Vagina (tissue), 2 donors: ENCODE data around the gene STEAP1B.

Source experiments
- POLR2A ChIP-seq, 2 donors: fragments of 450-650 bp; IDR thresholded peaks; one replicate each; pipeline ENCODE4 v1.6.1; 2017; ENCODE audit warnings: antibody characterized with exemption in 2 of 2, mild to moderate bottlenecking in 2 of 2, moderate library complexity in 2 of 2
- POLR2AphosphoS5 ChIP-seq, 2 donors: sonication (generic); formaldehyde crosslinking; IDR thresholded peaks; one replicate each; pipeline ENCODE4 v1.9.0; 2017; ENCODE audit warnings: antibody characterized with exemption in 2 of 2, mild to moderate bottlenecking in 2 of 2, low read depth in 1 of 2; ENCODE audit not compliant: insufficient read depth in 1 of 2
- TF ChIP-seq, protein P1 (sequence below), 3 experiments: fragments of 450-650 bp in 2 of 3; fragments of 200-600 bp in 1 of 3; sonication (generic) in 1 of 3; IDR thresholded peaks; one replicate each; pipeline ENCODE4 v1.5.1; 2017 to 2019; ENCODE audit warnings: antibody characterized with exemption in 3 of 3, mild to moderate bottlenecking in 2 of 3, moderate library complexity in 2 of 3

DNA sequence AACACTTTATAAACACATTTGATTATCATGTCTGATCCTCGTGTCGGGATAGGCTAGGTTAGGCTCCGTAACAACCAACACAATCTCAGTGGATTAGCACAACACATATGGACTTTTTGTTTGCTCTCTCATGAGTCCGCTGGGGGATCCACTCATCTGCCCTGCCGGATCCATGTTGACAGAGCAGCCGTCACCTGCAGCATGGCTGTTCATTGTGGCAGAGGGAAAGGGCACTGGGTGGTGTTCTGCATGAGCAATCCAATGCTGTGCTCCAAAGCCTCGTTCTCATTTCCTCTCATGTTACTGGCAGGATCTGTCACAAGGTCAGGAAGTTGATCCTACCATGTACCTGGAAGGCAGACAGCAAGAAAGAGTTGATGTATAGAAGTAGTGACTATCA, 80.5 kb downstream of the STEAP1B start:
- TF ChIP-seq, protein P1, sequence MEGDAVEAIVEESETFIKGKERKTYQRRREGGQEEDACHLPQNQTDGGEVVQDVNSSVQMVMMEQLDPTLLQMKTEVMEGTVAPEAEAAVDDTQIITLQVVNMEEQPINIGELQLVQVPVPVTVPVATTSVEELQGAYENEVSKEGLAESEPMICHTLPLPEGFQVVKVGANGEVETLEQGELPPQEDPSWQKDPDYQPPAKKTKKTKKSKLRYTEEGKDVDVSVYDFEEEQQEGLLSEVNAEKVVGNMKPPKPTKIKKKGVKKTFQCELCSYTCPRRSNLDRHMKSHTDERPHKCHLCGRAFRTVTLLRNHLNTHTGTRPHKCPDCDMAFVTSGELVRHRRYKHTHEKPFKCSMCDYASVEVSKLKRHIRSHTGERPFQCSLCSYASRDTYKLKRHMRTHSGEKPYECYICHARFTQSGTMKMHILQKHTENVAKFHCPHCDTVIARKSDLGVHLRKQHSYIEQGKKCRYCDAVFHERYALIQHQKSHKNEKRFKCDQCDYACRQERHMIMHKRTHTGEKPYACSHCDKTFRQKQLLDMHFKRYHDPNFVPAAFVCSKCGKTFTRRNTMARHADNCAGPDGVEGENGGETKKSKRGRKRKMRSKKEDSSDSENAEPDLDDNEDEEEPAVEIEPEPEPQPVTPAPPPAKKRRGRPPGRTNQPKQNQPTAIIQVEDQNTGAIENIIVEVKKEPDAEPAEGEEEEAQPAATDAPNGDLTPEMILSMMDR (IDR thresholded peaks at IDR 0.05) = no peak
- no peak for TF ChIP-seq POLR2A (IDR thresholded peaks at IDR 0.05)
- TF ChIP-seq POLR2AphosphoS5 (IDR thresholded peaks at IDR 0.05; ENCODE audit: insufficient read depth in 1 of 2, low read depth in 1 of 2) = no peak
